D721Med (cell line): Measurements from ENCODE around the gene PXDN.

ENCODE experiments used
- DNase-seq: peaks from one replicate; pipeline ENCODE4 v3.0.0; 2011; ENCODE audit warnings: low spot score; ENCODE audit not compliant: insufficient read length
- FAIRE-seq: peaks from 2 replicates; lab custom pipeline; 2011; peaks lifted over from hg19 to GRCh38; lab: Jason Lieb, UNC
- TF ChIP-seq, protein P1 (sequence below): IDR thresholded peaks from 2 replicates; pipeline ENCODE4 v1.5.1; 2012; ENCODE audit warnings: mild to moderate bottlenecking, control low read depth; ENCODE audit not compliant: insufficient read depth; ENCODE audit errors: missing control alignments

Gene PXDN

DNA sequence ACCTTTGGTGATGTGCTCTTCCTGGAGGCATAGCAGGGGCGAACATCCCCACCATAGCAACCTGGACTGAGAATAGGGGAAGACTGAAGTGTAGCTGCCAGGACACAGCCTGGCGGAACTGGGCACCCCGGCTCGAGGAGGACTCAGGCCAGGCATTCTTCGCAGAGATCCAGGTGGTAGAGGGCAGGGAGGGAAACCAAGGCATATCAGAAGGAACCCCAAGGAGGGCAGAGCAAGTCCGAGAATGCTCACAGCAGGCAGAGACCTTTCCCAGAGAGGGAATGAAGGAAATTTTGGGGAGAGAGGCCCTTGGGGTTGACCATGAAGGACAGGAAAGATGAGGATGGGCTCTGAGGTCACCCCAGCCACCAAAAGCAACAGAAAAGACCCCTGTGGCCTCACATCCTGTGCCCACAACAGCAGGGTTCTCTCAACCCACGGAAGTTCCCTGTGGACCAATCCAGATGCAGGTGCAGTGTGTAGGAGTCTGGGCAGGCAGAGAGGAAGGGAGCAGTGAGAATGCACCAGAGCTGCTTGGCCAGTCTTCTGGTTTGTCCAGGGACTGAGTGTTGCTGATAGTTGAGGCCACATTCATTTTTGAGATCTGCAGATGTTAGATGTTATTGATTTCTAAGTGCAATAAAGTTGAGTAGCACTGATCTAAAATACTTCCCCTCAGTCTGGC is 136.9 kb downstream of the PXDN start:
- TF ChIP-seq, protein P1, sequence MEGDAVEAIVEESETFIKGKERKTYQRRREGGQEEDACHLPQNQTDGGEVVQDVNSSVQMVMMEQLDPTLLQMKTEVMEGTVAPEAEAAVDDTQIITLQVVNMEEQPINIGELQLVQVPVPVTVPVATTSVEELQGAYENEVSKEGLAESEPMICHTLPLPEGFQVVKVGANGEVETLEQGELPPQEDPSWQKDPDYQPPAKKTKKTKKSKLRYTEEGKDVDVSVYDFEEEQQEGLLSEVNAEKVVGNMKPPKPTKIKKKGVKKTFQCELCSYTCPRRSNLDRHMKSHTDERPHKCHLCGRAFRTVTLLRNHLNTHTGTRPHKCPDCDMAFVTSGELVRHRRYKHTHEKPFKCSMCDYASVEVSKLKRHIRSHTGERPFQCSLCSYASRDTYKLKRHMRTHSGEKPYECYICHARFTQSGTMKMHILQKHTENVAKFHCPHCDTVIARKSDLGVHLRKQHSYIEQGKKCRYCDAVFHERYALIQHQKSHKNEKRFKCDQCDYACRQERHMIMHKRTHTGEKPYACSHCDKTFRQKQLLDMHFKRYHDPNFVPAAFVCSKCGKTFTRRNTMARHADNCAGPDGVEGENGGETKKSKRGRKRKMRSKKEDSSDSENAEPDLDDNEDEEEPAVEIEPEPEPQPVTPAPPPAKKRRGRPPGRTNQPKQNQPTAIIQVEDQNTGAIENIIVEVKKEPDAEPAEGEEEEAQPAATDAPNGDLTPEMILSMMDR = no peak

GRCh38 chr2:1606421-1607235 is 137.7 kb downstream of the PXDN start:
- FAIRE-seq = no peak
- no peak for DNase-seq
- TF ChIP-seq, protein P1 = no peak

More for the DNA sequence above, 136.9 kb downstream of the PXDN start:
- DNase-seq = no peak
- no peak for FAIRE-seq

- FAIRE-seq (no peak), DNase-seq (no peak)
- TF ChIP-seq, protein P1 = no peak
Measured at GRCh38 chr2:1606046-1606400, 138.3 kb downstream of the PXDN start.

GRCh38 chr2:1605102-1606045 is 138.9 kb downstream of the PXDN start:
- TF ChIP-seq, protein P1 = no peak
- DNase-seq (no peak), FAIRE-seq (no peak)

DNA sequence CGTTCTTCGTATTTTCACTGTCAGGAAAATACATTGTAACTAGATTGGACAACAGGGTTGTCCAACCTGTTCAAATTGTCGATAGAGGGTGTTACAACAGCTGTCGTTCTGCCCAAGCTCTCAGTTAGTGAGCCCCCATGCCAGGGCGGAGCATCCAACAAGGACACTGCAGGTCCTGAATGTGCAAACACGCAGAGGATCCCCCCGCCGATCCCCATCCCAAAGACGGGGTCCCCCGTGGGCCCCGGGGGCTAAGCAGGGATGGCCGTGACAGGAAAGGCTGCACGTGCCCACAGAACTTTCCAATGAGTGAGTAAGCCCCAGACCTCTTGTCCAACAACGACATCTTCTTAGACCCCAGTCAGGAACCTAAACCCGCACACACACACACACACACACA is 140.8 kb downstream of the PXDN start:
- TF ChIP-seq, protein P1 = no peak
- no peak for FAIRE-seq

GRCh38 chr2:1603059-1603458 is 141.3 kb downstream of the PXDN start:
- no peak for DNase-seq
- FAIRE-seq = no peak
- TF ChIP-seq, protein P1 = no peak

More for the DNA sequence above, 140.8 kb downstream of the PXDN start:
- DNase-seq = no peak
